Fibroblast of lung (primary cell): Measurements from ENCODE around the gene ARMC6. TPM values are rescaled to one million over a fixed set of nuclear protein-coding genes. Genes with fewer than 3 reads are reported as not detected.
"Not testable (repeated sequence)": the region's sequence is repeated elsewhere in the genome, so short reads cannot be mapped to it uniquely, and the experiment has no call there.

Experiments used
- DNase-seq, 2 donors: peaks; one replicate each; pipeline versions ENCODE4 v3.0.0 to v3.0.0-alpha.2; 2010; ENCODE audit warnings: low read depth in 2 of 2
- H2AFZ ChIP-seq: 2 replicates; pipeline ENCODE4 v1.5.1; 2012; ENCODE audit warnings: low read length, control low read depth, inconsistent platforms
- H3K27ac ChIP-seq: 2 replicates; pipeline ENCODE4 v1.5.1; 2011; ENCODE audit warnings: low read length, control low read depth; ENCODE audit not compliant: insufficient read depth
- H3K27me3 ChIP-seq: 2 replicates; pipeline ENCODE4 v1.5.1; 2011; ENCODE audit warnings: mild to moderate bottlenecking, low read length; ENCODE audit not compliant: control insufficient read depth, insufficient read depth
- H3K36me3 ChIP-seq: 2 replicates; pipeline ENCODE4 v1.5.1; 2011; ENCODE audit warnings: low read length; ENCODE audit not compliant: control insufficient read depth, insufficient read depth
- H3K4me1 ChIP-seq: 2 replicates; pipeline ENCODE4 v1.5.1; 2011; ENCODE audit warnings: low read length; ENCODE audit not compliant: control insufficient read depth, insufficient read depth; ENCODE audit errors: extremely low read depth
- H3K4me2 ChIP-seq: 2 replicates; pipeline ENCODE4 v1.5.1; 2011; ENCODE audit warnings: low read length, control low read depth; ENCODE audit not compliant: insufficient read depth; ENCODE audit errors: extremely low read depth
- H3K4me3 ChIP-seq, 4 experiments: fragments of 200-600 bp in 1 of 4; sonication (generic) in 1 of 4; replicated peaks in 1 of 4; 2 replicates each; pipeline ENCODE4 v1.5.1; 2011 to 2016; ENCODE audit warnings: low read length in 4 of 4, low read depth in 3 of 4, mild to moderate bottlenecking in 3 of 4, control low read depth in 2 of 4, inconsistent platforms in 1 of 4, mixed read lengths in 1 of 4; ENCODE audit not compliant: insufficient read depth in 1 of 4; ENCODE audit errors: control extremely low read depth in 1 of 4
- H3K79me2 ChIP-seq: 2 replicates; pipeline ENCODE4 v1.5.1; 2012; ENCODE audit warnings: mild to moderate bottlenecking, low read length, inconsistent platforms; ENCODE audit not compliant: control insufficient read depth, insufficient read depth
- H3K9ac ChIP-seq: 2 replicates; pipeline ENCODE4 v1.5.1; 2011; ENCODE audit warnings: mild to moderate bottlenecking, low read length, control low read depth; ENCODE audit not compliant: insufficient read depth
- H3K9me3 ChIP-seq: 2 replicates; pipeline ENCODE4 v1.5.1; 2012; ENCODE audit warnings: low read depth, low read length; ENCODE audit not compliant: control insufficient read depth, insufficient read depth
- H4K20me1 ChIP-seq: 2 replicates; pipeline ENCODE4 v1.5.1; 2011; ENCODE audit warnings: low read length; ENCODE audit not compliant: control insufficient read depth, insufficient read depth; ENCODE audit errors: extremely low read depth
- EZH2 ChIP-seq: IDR thresholded peaks from 2 replicates; pipeline ENCODE4 v1.5.1; 2012; ENCODE audit warnings: low read length, control low read depth, mild to moderate bottlenecking; ENCODE audit errors: missing control alignments
- polyA plus RNA-seq, 2 donors: library from polyadenylated mRNA; depleted of rRNA in 1 of 2; stranded (reverse) in 1 of 2; unstranded in 1 of 2; fragments of >200 nt; gene quantifications; 2 replicates each; pipeline ENCODE4 v1.2.1, GENCODE V29; 2011 to 2012; ENCODE audit warnings: missing spikeins in 1 of 2
- total RNA-seq: library from RNA; depleted of rRNA; stranded (reverse); fragments of >200 nt; gene quantifications from 2 replicates; pipeline ENCODE4 v1.2.1, GENCODE V29; 2014
- TF ChIP-seq, protein P1 (sequence below), 2 donors: IDR thresholded peaks in 1 of 2; conservative IDR thresholded peaks in 1 of 2; 1 replicate in 1 of 2; 2 replicates in 1 of 2; pipeline ENCODE4 v1.5.1; 2011 to 2012; ENCODE audit warnings: low read length in 2 of 2, control low read depth in 1 of 2, inconsistent platforms in 1 of 2, low read depth in 1 of 2, mild to moderate bottlenecking in 1 of 2

Gene ARMC6
- total and polyA plus RNA-seq, 2 donors (not counting 1 experiment from before 2014, with no cell fraction given), result 14.0 to 35.8 TPM

DNA sequence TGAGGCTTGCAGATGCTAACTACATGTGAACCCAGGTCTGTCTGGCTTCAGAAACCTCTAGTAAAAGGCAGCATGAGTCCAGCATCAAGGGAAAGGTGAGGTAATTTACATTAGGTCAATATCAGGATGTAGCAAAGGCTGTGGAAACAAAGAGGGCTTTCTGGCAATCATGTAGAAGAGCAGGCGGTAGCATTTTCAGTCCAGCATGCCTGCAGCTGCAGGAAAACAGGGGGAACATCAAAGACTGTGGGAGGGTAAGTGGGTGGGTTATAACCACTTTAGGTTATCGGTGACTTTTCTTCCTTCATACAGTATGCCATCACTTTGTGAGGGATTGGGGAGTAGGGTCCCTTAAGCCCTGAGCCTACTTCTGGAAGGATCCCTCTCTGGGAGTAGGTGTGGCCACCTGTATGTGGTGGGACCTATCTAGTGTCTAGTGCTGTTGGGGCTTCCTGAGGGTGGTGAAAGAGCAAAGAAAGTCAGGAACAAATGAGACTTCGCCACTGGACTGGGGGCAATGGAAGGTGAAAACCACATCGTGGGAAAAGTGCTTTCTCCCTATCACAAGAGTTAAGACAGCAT lies 10.9 kb upstream of the ARMC6 start:
- no peak for DNase-seq
- Histone ChIP-seq H2AFZ (no peak overlapping the region), H3K79me2 (peaks cover 58% of the 10 kb centered on the region), H3K36me3 (peaks cover 25% of the 10 kb centered on the region), H3K9ac (no peak overlapping the region), H3K4me3 (no peak overlapping the region), H3K4me2 (no peak overlapping the region), H3K27me3 (no peaks in the 10 kb centered on the region), H3K4me1 (peaks cover 4% of the 10 kb centered on the region), H3K27ac (peak overlapping the region; percentile 14), H4K20me1 (no peaks in the 10 kb centered on the region), H3K9me3 (no peaks in the 10 kb centered on the region)
- TF ChIP-seq, protein P1, sequence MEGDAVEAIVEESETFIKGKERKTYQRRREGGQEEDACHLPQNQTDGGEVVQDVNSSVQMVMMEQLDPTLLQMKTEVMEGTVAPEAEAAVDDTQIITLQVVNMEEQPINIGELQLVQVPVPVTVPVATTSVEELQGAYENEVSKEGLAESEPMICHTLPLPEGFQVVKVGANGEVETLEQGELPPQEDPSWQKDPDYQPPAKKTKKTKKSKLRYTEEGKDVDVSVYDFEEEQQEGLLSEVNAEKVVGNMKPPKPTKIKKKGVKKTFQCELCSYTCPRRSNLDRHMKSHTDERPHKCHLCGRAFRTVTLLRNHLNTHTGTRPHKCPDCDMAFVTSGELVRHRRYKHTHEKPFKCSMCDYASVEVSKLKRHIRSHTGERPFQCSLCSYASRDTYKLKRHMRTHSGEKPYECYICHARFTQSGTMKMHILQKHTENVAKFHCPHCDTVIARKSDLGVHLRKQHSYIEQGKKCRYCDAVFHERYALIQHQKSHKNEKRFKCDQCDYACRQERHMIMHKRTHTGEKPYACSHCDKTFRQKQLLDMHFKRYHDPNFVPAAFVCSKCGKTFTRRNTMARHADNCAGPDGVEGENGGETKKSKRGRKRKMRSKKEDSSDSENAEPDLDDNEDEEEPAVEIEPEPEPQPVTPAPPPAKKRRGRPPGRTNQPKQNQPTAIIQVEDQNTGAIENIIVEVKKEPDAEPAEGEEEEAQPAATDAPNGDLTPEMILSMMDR (conservative IDR thresholded peaks at IDR 0.05 in 1 of 2, IDR thresholded peaks at IDR 0.05 in 1 of 2; ENCODE audit: low read depth in 1 of 2, low read length in 2 of 2), result no peak
- no peak for TF ChIP-seq EZH2

DNA sequence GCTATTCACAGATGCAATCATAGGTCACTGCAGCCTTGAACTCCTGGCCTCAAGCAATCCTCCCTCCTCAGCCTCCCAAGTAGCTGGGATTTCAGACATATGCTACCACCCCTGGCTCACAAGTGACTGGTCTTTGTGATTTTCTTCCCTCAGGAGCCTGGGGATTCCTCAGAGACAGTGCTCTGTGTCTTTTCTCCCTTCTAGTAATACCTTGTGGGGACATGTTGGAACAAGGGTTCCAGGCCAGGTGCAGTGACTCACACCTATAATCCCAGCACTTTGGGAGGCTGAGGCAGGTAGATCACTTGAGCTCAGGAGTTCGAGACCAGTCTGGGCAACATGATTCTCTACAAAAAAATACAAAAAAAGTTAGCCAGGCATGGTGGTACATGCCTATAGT lies 10.0 kb upstream of the ARMC6 start:
- H3K4me1 ChIP-seq, H3K27me3 ChIP-seq, H2AFZ ChIP-seq, H3K9me3 ChIP-seq, H4K20me1 ChIP-seq, DNase-seq, H3K4me3 ChIP-seq, H3K9ac ChIP-seq, H3K4me2 ChIP-seq: not testable (repeated sequence)
- H3K36me3 ChIP-seq, result peaks cover 26% of the 10 kb centered on the region
- H3K79me2 ChIP-seq, result peaks cover 61% of the 10 kb centered on the region
- H3K27ac ChIP-seq, result peak overlapping the region; percentile 14

- Histone ChIP-seq H4K20me1 (no peaks in the 10 kb centered on the region), H2AFZ (no peak overlapping the region), H3K9ac (no peak overlapping the region), H3K4me3 (no peak overlapping the region), H3K4me1 (peaks cover 4% of the 10 kb centered on the region), H3K27ac (no peak overlapping the region), H3K4me2 (no peak overlapping the region), H3K79me2 (peaks cover 59% of the 10 kb centered on the region), H3K27me3 (no peaks in the 10 kb centered on the region), H3K36me3 (peaks cover 24% of the 10 kb centered on the region), H3K9me3 (no peaks in the 10 kb centered on the region)
- TF ChIP-seq EZH2, result no peak
- TF ChIP-seq, protein P1 (conservative IDR thresholded peaks at IDR 0.05 in 1 of 2, IDR thresholded peaks at IDR 0.05 in 1 of 2; ENCODE audit: low read depth in 1 of 2, low read length in 2 of 2), result no peak
- DNase-seq, result no peak
Observed at GRCh38 chr19:19025861-19026260, 7.5 kb upstream of the ARMC6 start.
